GM23338 (cell line): ENCODE measurements around the gene ELOVL6. TPM values are rescaled to one million over a fixed set of nuclear protein-coding genes. Genes with fewer than 3 reads are reported as not detected.

ENCODE experiments used
- ATAC-seq: fragments of 200-7000 bp; cut with Tn5 transposase; 3 replicates; pipeline ENCODE4 v1.9.1; 2020
- DNase-seq: peaks from one replicate; pipeline ENCODE4 v3.0.0-alpha.2; 2015; ENCODE audit warnings: low spot score
- H2AFZ ChIP-seq: fragments of 200-600 bp; sonication (generic); 2 replicates; pipeline ENCODE4 v1.8.0; 2016; ENCODE audit warnings: antibody characterized with exemption, mild to moderate bottlenecking, moderate library complexity
- H3F3A ChIP-seq: fragments of 200-600 bp; sonication (generic); replicated peaks from 2 replicates; pipeline ENCODE4 v1.8.0; 2017; ENCODE audit warnings: antibody characterized with exemption, mixed run types, low read depth
- H3K27ac ChIP-seq: fragments of 200-600 bp; sonication (generic); 2 replicates; pipeline ENCODE4 v1.6.1; 2016; ENCODE audit warnings: low read depth
- H3K27me3 ChIP-seq: fragments of 200-600 bp; sonication (generic); 2 replicates; pipeline ENCODE4 v1.8.0; 2016; ENCODE audit warnings: mild to moderate bottlenecking, mixed run types, moderate library complexity; ENCODE audit not compliant: insufficient read depth
- H3K36me3 ChIP-seq: fragments of 200-600 bp; sonication (generic); 2 replicates; pipeline ENCODE4 v1.8.0; 2016; ENCODE audit warnings: mild to moderate bottlenecking; ENCODE audit not compliant: insufficient read depth
- H3K4me1 ChIP-seq: fragments of 200-600 bp; sonication (generic); 2 replicates; pipeline ENCODE4 v1.8.0; 2016; ENCODE audit warnings: mild to moderate bottlenecking, moderate library complexity; ENCODE audit not compliant: insufficient read depth
- H3K4me2 ChIP-seq: fragments of 200-600 bp; sonication (generic); 2 replicates; pipeline ENCODE4 v1.7.1; 2017; ENCODE audit warnings: mixed run types
- H3K4me3 ChIP-seq: fragments of 200-600 bp; sonication (generic); 2 replicates; pipeline ENCODE4 v1.6.1; 2016; ENCODE audit warnings: mixed run types
- H3K79me2 ChIP-seq: fragments of 200-600 bp; sonication (generic); replicated peaks from 2 replicates; pipeline ENCODE4 v1.8.0; 2017; ENCODE audit warnings: mild to moderate bottlenecking; ENCODE audit not compliant: insufficient read depth
- H3K9me2 ChIP-seq: fragments of 200-600 bp; sonication (generic); 2 replicates; pipeline ENCODE4 v1.8.0; 2017; ENCODE audit not compliant: insufficient read depth
- H4K20me1 ChIP-seq: fragments of 200-600 bp; sonication (generic); replicated peaks from 2 replicates; pipeline ENCODE4 v1.8.0; 2017; ENCODE audit warnings: mild to moderate bottlenecking; ENCODE audit not compliant: insufficient read depth
- H3K27ac Mint-ChIP-seq: 2 replicates; pipeline ENCODE4 v1.8.0; 2020; ENCODE audit warnings: inconsistent platforms, mild to moderate bottlenecking, moderate library complexity, mixed read lengths
- H3K27me3 Mint-ChIP-seq: 3 replicates; pipeline ENCODE4 v1.8.0; 2022; ENCODE audit warnings: low read depth, mild to moderate bottlenecking, moderate library complexity, mixed read lengths, inconsistent platforms; ENCODE audit not compliant: insufficient read depth, poor library complexity
- H3K36me3 Mint-ChIP-seq: 3 replicates; pipeline ENCODE4 v1.8.0; 2021; ENCODE audit warnings: low read depth, mild to moderate bottlenecking, inconsistent platforms, moderate library complexity, mixed read lengths
- H3K4me1 Mint-ChIP-seq: 3 replicates; pipeline ENCODE4 v1.8.0; 2020; ENCODE audit warnings: mild to moderate bottlenecking, inconsistent platforms, mixed read lengths
- H3K4me3 Mint-ChIP-seq: 3 replicates; pipeline ENCODE4 v1.8.0; 2021; ENCODE audit warnings: moderate library complexity, mild to moderate bottlenecking, inconsistent platforms, mixed read lengths
- H3K9me3 Mint-ChIP-seq: 3 replicates; pipeline ENCODE4 v1.8.0; 2020; ENCODE audit warnings: moderate library complexity, mild to moderate bottlenecking, inconsistent platforms, mixed read lengths
- CREB1 ChIP-seq: fragments of 250-450 bp; sonication (Bioruptor Pico); IDR thresholded peaks from 2 replicates; pipeline ENCODE4 v1.5.0; 2020; ENCODE audit warnings: low read depth, mild to moderate bottlenecking, moderate library complexity
- EZH2 ChIP-seq: fragments of 200-600 bp; sonication (generic); IDR thresholded peaks from one replicate; pipeline ENCODE4 v1.8.0; 2017; ENCODE audit warnings: antibody characterized with exemption, mild to moderate bottlenecking, low read depth; ENCODE audit not compliant: unreplicated experiment
- EZH2phosphoT487 ChIP-seq: fragments of 200-600 bp; sonication (generic); IDR thresholded peaks from one replicate; pipeline ENCODE4 v1.8.1; 2018; ENCODE audit warnings: antibody characterized with exemption; ENCODE audit not compliant: unreplicated experiment
- JUNB ChIP-seq: IDR thresholded peaks from one replicate; pipeline ENCODE4 v1.6.1; 2016; ENCODE audit warnings: antibody characterized with exemption; ENCODE audit not compliant: unreplicated experiment
- NANOG ChIP-seq: IDR thresholded peaks from 2 replicates; pipeline ENCODE4 v1.6.1; 2016; ENCODE audit warnings: antibody characterized with exemption, borderline replicate concordance
- POLR2AphosphoS5 ChIP-seq: IDR thresholded peaks from 2 replicates; pipeline ENCODE4 v1.6.1; 2016; ENCODE audit warnings: antibody characterized with exemption, low read depth
- STAT1 ChIP-seq: IDR thresholded peaks from one replicate; pipeline ENCODE4 v1.6.1; 2016; ENCODE audit warnings: antibody characterized with exemption; ENCODE audit not compliant: unreplicated experiment
- ZNF114 ChIP-seq: fragments of 250-450 bp; sonication (Bioruptor Pico); IDR thresholded peaks from 2 replicates; pipeline ENCODE4 v1.5.0; 2020; ENCODE audit warnings: mild to moderate bottlenecking, moderate library complexity
- ZNF331 ChIP-seq: fragments of 250-450 bp; sonication (Bioruptor Pico); IDR thresholded peaks from 2 replicates; pipeline ENCODE4 v1.5.0; 2020; ENCODE audit warnings: low read depth, mild to moderate bottlenecking, moderate library complexity
- polyA plus RNA-seq: library from polyadenylated mRNA; unstranded; fragments of >200 nt; fragmentation: Nextera tagmentation; extraction: Ambion mirVana; gene quantifications from 2 replicates; pipeline ENCODE4 v1.2.1, GENCODE V29; 2016
- total RNA-seq: library from RNA; depleted of rRNA; stranded (reverse); fragments of >200 nt; shearing (Covaris generic); gene quantifications from 2 replicates; pipeline ENCODE4 v1.2.3, GENCODE V29; 2014
- TF ChIP-seq, protein P1 (sequence below), 2 experiments: fragments of 200-600 bp in 1 of 2; sonication (generic) in 1 of 2; conservative IDR thresholded peaks; 2 replicates each; pipeline versions ENCODE4 v1.5.1 to v1.6.1; 2016 to 2017; ENCODE audit warnings: antibody characterized with exemption in 2 of 2, low read depth in 2 of 2, mild to moderate bottlenecking in 2 of 2, moderate library complexity in 1 of 2
- TF ChIP-seq, protein P2 (sequence below): IDR thresholded peaks from one replicate; pipeline ENCODE4 v1.6.1; 2018; ENCODE audit warnings: antibody characterized with exemption; ENCODE audit not compliant: unreplicated experiment
- TF ChIP-seq, protein P3 (sequence below): IDR thresholded peaks from 2 replicates; pipeline ENCODE4 v1.6.1; 2016; ENCODE audit warnings: antibody characterized with exemption
- TF ChIP-seq, protein P4 (sequence below): fragments of 250-450 bp; sonication (Bioruptor Pico); IDR thresholded peaks from 2 replicates; pipeline ENCODE4 v1.5.0; 2020; ENCODE audit warnings: mild to moderate bottlenecking, moderate library complexity

Gene ELOVL6
- total and polyA plus RNA-seq, 2 experiments from 2014 or later: 82.7 to 89.5 TPM

DNA sequence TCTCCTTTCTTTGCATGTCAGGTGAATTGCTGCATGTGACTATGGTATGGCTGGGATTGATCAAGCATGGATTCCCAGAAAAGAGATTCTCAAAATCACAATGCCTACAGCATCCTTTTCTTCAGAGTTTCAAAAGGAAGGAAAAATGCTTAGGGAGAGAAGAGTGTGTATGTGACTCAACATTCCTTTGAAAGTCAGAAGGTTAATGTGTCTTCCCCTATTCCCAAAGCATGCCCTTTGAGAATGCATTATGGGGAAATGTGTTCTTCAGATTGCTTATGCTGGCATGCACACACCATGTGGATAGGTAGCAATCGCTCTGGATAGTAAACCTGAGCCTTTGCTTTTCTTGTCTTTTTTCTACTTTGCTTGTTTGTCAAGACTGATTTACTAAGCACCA is 78.5 kb downstream of the ELOVL6 start:
- no peak overlapping the region for H3K4me3 Mint-ChIP-seq
- H3K27ac Mint-ChIP-seq: peak overlapping the region; percentile 71
- H3K4me2 ChIP-seq: no peak overlapping the region
- H3K4me3 ChIP-seq: no peak overlapping the region
- H3K9me3 Mint-ChIP-seq: no peaks in the 10 kb centered on the region
- no peak for TF ChIP-seq ZNF331
- no peak for TF ChIP-seq JUNB
- TF ChIP-seq POLR2AphosphoS5: no peak
- TF ChIP-seq, protein P1, sequence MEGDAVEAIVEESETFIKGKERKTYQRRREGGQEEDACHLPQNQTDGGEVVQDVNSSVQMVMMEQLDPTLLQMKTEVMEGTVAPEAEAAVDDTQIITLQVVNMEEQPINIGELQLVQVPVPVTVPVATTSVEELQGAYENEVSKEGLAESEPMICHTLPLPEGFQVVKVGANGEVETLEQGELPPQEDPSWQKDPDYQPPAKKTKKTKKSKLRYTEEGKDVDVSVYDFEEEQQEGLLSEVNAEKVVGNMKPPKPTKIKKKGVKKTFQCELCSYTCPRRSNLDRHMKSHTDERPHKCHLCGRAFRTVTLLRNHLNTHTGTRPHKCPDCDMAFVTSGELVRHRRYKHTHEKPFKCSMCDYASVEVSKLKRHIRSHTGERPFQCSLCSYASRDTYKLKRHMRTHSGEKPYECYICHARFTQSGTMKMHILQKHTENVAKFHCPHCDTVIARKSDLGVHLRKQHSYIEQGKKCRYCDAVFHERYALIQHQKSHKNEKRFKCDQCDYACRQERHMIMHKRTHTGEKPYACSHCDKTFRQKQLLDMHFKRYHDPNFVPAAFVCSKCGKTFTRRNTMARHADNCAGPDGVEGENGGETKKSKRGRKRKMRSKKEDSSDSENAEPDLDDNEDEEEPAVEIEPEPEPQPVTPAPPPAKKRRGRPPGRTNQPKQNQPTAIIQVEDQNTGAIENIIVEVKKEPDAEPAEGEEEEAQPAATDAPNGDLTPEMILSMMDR (conservative IDR thresholded peaks at IDR 0.05; ENCODE audit: low read depth in 2 of 2): no peak
- TF ChIP-seq, protein P2, sequence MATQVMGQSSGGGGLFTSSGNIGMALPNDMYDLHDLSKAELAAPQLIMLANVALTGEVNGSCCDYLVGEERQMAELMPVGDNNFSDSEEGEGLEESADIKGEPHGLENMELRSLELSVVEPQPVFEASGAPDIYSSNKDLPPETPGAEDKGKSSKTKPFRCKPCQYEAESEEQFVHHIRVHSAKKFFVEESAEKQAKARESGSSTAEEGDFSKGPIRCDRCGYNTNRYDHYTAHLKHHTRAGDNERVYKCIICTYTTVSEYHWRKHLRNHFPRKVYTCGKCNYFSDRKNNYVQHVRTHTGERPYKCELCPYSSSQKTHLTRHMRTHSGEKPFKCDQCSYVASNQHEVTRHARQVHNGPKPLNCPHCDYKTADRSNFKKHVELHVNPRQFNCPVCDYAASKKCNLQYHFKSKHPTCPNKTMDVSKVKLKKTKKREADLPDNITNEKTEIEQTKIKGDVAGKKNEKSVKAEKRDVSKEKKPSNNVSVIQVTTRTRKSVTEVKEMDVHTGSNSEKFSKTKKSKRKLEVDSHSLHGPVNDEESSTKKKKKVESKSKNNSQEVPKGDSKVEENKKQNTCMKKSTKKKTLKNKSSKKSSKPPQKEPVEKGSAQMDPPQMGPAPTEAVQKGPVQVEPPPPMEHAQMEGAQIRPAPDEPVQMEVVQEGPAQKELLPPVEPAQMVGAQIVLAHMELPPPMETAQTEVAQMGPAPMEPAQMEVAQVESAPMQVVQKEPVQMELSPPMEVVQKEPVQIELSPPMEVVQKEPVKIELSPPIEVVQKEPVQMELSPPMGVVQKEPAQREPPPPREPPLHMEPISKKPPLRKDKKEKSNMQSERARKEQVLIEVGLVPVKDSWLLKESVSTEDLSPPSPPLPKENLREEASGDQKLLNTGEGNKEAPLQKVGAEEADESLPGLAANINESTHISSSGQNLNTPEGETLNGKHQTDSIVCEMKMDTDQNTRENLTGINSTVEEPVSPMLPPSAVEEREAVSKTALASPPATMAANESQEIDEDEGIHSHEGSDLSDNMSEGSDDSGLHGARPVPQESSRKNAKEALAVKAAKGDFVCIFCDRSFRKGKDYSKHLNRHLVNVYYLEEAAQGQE: no peak
- TF ChIP-seq, protein P3, sequence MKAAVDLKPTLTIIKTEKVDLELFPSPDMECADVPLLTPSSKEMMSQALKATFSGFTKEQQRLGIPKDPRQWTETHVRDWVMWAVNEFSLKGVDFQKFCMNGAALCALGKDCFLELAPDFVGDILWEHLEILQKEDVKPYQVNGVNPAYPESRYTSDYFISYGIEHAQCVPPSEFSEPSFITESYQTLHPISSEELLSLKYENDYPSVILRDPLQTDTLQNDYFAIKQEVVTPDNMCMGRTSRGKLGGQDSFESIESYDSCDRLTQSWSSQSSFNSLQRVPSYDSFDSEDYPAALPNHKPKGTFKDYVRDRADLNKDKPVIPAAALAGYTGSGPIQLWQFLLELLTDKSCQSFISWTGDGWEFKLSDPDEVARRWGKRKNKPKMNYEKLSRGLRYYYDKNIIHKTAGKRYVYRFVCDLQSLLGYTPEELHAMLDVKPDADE: no peak
- TF ChIP-seq, protein P4, sequence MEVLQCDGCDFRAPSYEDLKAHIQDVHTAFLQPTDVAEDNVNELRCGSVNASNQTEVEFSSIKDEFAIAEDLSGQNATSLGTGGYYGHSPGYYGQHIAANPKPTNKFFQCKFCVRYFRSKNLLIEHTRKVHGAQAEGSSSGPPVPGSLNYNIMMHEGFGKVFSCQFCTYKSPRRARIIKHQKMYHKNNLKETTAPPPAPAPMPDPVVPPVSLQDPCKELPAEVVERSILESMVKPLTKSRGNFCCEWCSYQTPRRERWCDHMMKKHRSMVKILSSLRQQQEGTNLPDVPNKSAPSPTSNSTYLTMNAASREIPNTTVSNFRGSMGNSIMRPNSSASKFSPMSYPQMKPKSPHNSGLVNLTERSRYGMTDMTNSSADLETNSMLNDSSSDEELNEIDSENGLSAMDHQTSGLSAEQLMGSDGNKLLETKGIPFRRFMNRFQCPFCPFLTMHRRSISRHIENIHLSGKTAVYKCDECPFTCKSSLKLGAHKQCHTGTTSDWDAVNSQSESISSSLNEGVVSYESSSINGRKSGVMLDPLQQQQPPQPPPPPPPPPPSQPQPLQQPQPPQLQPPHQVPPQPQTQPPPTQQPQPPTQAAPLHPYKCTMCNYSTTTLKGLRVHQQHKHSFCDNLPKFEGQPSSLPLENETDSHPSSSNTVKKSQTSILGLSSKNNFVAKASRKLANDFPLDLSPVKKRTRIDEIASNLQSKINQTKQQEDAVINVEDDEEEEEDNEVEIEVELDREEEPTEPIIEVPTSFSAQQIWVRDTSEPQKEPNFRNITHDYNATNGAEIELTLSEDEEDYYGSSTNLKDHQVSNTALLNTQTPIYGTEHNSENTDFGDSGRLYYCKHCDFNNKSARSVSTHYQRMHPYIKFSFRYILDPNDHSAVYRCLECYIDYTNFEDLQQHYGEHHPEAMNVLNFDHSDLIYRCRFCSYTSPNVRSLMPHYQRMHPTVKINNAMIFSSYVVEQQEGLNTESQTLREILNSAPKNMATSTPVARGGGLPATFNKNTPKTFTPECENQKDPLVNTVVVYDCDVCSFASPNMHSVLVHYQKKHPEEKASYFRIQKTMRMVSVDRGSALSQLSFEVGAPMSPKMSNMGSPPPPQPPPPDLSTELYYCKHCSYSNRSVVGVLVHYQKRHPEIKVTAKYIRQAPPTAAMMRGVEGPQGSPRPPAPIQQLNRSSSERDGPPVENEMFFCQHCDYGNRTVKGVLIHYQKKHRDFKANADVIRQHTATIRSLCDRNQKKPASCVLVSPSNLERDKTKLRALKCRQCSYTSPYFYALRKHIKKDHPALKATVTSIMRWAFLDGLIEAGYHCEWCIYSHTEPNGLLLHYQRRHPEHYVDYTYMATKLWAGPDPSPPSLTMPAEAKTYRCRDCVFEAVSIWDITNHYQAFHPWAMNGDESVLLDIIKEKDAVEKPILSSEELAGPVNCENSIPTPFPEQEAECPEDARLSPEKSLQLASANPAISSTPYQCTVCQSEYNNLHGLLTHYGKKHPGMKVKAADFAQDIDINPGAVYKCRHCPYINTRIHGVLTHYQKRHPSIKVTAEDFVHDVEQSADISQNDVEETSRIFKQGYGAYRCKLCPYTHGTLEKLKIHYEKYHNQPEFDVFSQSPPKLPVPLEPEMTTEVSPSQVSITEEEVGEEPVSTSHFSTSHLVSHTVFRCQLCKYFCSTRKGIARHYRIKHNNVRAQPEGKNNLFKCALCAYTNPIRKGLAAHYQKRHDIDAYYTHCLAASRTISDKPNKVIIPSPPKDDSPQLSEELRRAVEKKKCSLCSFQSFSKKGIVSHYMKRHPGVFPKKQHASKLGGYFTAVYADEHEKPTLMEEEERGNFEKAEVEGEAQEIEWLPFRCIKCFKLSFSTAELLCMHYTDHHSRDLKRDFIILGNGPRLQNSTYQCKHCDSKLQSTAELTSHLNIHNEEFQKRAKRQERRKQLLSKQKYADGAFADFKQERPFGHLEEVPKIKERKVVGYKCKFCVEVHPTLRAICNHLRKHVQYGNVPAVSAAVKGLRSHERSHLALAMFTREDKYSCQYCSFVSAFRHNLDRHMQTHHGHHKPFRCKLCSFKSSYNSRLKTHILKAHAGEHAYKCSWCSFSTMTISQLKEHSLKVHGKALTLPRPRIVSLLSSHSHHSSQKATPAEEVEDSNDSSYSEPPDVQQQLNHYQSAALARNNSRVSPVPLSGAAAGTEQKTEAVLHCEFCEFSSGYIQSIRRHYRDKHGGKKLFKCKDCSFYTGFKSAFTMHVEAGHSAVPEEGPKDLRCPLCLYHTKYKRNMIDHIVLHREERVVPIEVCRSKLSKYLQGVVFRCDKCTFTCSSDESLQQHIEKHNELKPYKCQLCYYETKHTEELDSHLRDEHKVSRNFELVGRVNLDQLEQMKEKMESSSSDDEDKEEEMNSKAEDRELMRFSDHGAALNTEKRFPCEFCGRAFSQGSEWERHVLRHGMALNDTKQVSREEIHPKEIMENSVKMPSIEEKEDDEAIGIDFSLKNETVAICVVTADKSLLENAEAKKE (CRISPR knock-in tag): no peak
- TF ChIP-seq NANOG: no peak
- TF ChIP-seq CREB1 (CRISPR knock-in tag): no peak
- no peak for TF ChIP-seq STAT1
- TF ChIP-seq EZH2phosphoT487: no peak
- TF ChIP-seq ZNF114: no peak
- TF ChIP-seq EZH2: no peak
- H3K79me2 ChIP-seq: peaks cover 72% of the 10 kb centered on the region
- peak overlapping the region; percentile 24; the same call in 1 of the 2 replicates for H3K27ac ChIP-seq
- ATAC-seq: no peak
- H4K20me1 ChIP-seq: peaks cover 10% of the 10 kb centered on the region; the same call in 1 of the 2 replicates
- peaks cover 4% of the 10 kb centered on the region; the same call in 1 of the 2 replicates for H3K9me2 ChIP-seq
- no peak for DNase-seq
- no peak overlapping the region for H2AFZ ChIP-seq
- H3K27me3 Mint-ChIP-seq: peaks cover 3% of the 10 kb centered on the region
- no peaks in the 10 kb centered on the region for H3K27me3 ChIP-seq
- H3K4me1 ChIP-seq: peaks cover 9% of the 10 kb centered on the region
- no peaks in the 10 kb centered on the region for H3F3A ChIP-seq
- no peaks in the 10 kb centered on the region for H3K36me3 ChIP-seq
- H3K36me3 Mint-ChIP-seq: peaks cover 38% of the 10 kb centered on the region
- peaks cover 19% of the 10 kb centered on the region for H3K4me1 Mint-ChIP-seq
